Measurements from ENCODE around the gene IL1RAPL1.

Gene IL1RAPL1

GRCh38 chrX:29470030-29470429 is 882.8 kb downstream of the IL1RAPL1 start:
- no peak for TF ChIP-seq POLR2AphosphoS5 (IDR thresholded peaks at IDR 0.05; ENCODE audit: low read depth, low read length)
- TF ChIP-seq FOXP2 (optimal IDR thresholded peaks at IDR 0.05; ENCODE audit: borderline replicate concordance, extremely low read depth, extremely low read length, insufficient read depth), result no peak
- TF ChIP-seq SIN3A (IDR thresholded peaks at IDR 0.05; ENCODE audit: borderline replicate concordance, insufficient read depth, low read length), result no peak
- TF ChIP-seq TAF1 (IDR thresholded peaks at IDR 0.05; ENCODE audit: borderline replicate concordance, insufficient read depth, low read length), result no peak
- no peak for TF ChIP-seq REST (IDR thresholded peaks at IDR 0.05; ENCODE audit: insufficient read depth in 1 of 2, low read depth in 2 of 2, low read length in 2 of 2)

- TF ChIP-seq TAF1 (IDR thresholded peaks at IDR 0.05; ENCODE audit: borderline replicate concordance, insufficient read depth, low read length) (no peak), SIN3A (IDR thresholded peaks at IDR 0.05; ENCODE audit: borderline replicate concordance, insufficient read depth, low read length) (no peak), REST (IDR thresholded peaks at IDR 0.05; ENCODE audit: insufficient read depth in 1 of 2, low read depth in 2 of 2, low read length in 2 of 2) (no peak), FOXP2 (optimal IDR thresholded peaks at IDR 0.05; ENCODE audit: borderline replicate concordance, extremely low read depth, extremely low read length, insufficient read depth) (no peak), POLR2AphosphoS5 (IDR thresholded peaks at IDR 0.05; ENCODE audit: low read depth, low read length) (no peak)
Observed at GRCh38 chrX:29471829-29472228, 884.6 kb downstream of the IL1RAPL1 start.

- no peak for TF ChIP-seq POLR2AphosphoS5 (IDR thresholded peaks at IDR 0.05; ENCODE audit: low read depth, low read length)
- TF ChIP-seq REST (IDR thresholded peaks at IDR 0.05; ENCODE audit: insufficient read depth in 1 of 2, low read depth in 2 of 2, low read length in 2 of 2), result no peak
- no peak for TF ChIP-seq TAF1 (IDR thresholded peaks at IDR 0.05; ENCODE audit: borderline replicate concordance, insufficient read depth, low read length)
- TF ChIP-seq FOXP2 (optimal IDR thresholded peaks at IDR 0.05; ENCODE audit: borderline replicate concordance, extremely low read depth, extremely low read length, insufficient read depth), result no peak
Observed at GRCh38 chrX:29477878-29478277, 890.6 kb downstream of the IL1RAPL1 start.

GRCh38 chrX:29478336-29479069 is 891.3 kb downstream of the IL1RAPL1 start:
- TF ChIP-seq TAF1 (IDR thresholded peaks at IDR 0.05; ENCODE audit: borderline replicate concordance, insufficient read depth, low read length) (no peak), FOXP2 (optimal IDR thresholded peaks at IDR 0.05; ENCODE audit: borderline replicate concordance, extremely low read depth, extremely low read length, insufficient read depth) (no peak), POLR2AphosphoS5 (IDR thresholded peaks at IDR 0.05; ENCODE audit: low read depth, low read length) (no peak), SIN3A (IDR thresholded peaks at IDR 0.05; ENCODE audit: borderline replicate concordance, insufficient read depth, low read length) (no peak), REST (IDR thresholded peaks at IDR 0.05; ENCODE audit: insufficient read depth in 1 of 2, low read depth in 2 of 2, low read length in 2 of 2) (no peak)

Data from PFSK-1 (cell line).